HG03159 (cell line): Measurements from ENCODE around the gene DERA.

Experiments
- ATAC-seq: cut with Tn5 transposase; IDR thresholded peaks from one replicate; pipeline ENCODE4 v1.9.1; 2021; ENCODE audit warnings: mild to moderate bottlenecking, moderate library complexity; ENCODE audit not compliant: unreplicated experiment

DERA gene

DNA sequence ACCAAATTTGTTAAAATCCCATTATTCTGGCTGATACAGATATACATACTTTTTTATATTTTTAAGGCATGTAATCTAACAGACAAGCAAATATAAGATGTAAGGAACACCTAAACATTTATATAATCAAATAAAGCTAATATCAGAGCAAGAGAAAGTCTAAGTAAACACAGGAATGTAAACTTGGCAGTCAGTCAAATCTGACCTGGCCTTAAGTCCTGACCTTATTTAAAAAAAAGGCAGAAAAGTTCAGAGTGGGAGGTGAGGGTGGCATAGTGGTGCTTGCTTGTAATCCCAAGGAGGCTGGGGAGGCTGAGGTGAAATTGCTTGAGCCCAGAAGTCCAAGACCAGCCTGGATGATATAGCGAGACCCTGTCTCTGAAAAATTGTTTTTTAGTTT, 152.6 kb downstream of the DERA start:
- no peak for ATAC-seq

DNA sequence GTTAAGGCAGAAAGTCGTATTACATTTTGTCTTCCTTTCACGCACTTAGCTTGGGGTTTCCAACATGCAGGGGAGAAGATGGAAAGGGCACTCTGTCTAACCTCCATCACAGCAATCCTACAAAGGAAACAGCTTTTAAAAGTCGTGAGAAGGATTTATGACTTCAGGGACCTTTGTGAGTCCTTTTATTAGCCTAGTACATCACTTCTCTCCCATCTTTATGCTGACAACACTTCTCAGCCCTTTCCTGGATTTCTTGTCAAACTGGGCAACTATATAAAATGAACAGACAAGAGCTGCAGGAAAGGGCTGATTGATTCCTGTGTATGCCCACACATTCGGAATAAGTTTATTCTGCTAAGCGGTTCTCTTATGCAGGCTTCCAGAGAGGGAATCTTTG, 159.0 kb downstream of the DERA start:
- no peak for ATAC-seq

DNA sequence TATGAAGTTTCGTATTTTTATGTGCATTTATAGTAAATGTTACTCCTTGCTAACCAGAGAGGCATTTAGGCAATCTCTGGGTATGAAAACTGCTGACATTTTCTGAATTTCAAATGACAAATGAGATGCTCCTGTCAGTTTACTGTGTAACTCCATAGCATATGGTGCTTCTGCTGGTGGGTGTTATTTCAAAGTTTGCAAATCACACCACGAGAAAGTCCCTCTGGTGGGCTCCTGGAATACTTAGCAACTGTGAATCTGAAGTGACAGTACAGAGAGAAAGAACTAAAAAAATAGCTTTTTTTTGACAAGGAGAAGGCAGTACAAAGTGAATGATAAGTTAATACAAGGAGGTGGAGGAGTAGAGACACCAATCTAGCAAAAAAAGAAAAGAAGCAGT, 161.5 kb downstream of the DERA start:
- ATAC-seq, result no peak

DNA sequence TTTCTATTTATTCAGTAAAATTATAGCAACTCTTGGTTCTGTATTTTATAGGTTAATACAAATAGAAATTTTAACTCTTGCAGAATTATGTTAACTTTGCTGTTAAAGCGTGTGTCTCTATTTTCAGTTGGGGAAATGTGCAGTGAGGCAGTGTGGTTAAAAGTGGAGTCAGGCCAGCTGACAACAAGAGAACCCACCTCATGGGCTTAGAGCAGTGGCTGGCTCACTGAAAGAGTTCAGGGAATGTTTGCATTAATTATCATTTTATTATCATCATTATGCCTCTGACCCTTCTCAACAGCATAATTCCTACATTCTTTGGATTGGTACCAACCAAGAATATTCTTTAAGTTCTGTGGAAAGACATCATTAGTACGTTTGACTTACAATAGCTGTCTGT, 163.8 kb downstream of the DERA start:
- ATAC-seq, result no peak

DNA sequence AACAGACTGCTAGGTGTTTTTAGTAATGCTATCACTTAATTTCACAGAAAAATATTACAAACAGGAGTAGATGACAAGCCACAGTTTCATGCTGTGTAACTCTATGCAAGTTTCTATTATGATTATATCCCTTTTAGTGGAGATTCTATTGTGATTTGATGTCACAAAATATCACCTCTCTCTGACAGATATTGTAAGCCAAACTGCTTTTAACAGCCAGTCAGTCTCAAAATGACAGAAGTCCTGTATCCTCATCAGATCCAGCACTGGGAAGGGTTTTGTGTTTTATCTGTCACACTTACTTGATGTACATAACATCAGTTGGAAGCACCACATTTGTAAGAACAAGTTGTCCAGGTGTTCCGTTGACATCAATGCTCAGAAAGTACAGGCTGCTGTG, 164.8 kb downstream of the DERA start:
- ATAC-seq, result no peak

DNA sequence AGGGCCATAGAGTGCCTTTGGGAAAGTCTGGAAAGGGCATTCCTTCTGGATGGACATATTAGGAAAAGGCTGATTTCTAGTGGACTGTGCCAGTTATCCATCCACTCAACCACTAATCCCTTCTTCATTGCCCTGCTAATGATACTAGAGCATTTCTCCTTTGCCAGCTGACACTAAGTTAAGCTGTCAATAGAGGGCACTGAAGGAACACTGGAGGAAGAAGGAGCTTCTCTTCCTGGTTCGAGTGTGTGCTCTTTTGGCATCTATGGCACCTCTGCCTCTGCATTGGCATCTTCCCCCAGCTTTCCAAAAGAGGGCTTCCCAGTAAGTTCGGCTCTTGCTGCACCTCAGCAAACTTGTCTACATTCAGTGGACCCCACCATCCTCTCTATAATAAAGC, 165.4 kb downstream of the DERA start:
- peak; percentile 77 for ATAC-seq

DNA sequence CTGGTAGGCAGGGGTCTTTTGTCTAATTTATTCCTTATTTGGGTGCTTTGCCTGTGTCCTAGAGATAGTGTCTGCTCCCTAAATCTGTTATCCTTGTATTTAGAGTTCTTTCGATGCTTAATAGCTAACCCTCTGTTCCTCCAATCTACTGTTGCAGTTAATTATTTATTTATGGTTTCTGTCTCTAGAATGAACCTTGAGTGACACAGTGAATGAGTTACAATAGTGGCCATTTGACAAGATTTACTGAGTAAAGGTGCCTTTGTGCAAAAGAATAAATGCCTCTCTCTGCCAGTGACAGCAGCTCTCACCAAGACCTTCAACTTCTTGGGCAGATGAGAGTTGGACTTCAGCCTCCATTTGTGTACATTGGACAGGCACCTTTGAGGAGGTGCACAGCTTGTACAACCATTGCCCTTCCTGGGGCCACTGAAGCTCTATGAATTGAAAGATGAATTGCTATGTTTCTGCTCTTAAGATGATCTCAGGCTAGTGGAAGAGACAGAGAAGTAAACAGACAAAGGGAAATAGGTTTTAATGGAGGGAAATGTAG, 165.9 kb downstream of the DERA start:
- ATAC-seq, result peak; percentile 56

DNA sequence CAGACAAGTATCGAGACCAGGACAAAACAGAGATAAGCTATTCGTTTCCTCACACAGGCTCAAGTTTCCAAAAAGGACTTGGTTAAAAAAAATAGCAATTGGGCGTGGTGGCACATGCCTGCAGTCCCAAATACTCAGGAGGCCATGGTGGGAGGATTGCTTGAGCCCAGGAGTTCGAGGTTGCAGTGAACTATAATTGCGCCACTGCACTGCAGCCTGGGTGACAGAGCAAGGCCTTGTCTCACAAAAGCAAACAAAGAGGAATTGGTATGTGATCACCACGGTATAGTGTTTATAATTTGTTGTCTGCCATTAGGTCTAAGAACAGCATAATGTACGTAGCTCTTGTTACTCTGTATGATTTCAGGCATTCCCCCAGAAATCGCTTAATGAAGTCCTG, 175.3 kb downstream of the DERA start:
- ATAC-seq, result no peak

DNA sequence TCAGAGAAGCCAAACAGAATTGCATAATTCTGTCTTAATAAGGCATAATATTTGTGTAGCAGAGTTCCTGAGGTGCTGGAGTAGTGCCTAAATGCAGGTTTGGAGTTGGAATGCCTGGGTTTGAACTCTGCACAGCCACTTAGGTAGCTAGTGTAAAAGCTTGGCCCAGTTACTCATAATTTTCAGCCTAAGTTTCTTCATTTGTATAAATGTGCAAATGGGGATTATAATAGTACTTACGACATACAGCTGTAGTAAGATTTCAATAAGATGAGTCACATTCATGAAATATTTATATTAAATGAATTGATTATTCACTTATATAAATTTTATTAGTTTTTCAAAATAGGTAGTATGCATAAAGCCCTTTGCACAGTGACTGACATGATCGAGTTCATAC, 175.8 kb downstream of the DERA start:
- no peak for ATAC-seq
